Mucosa of descending colon (tissue), 3 donors: ENCODE data around the gene SLC23A2. TPM values are rescaled to one million over a fixed set of nuclear protein-coding genes. Genes with fewer than 3 reads are reported as not detected.
"Not testable (repeated sequence)": the region's sequence is repeated elsewhere in the genome, so short reads cannot be mapped to it uniquely, and the experiment has no call there.

Source experiments
- ATAC-seq: fragments of 200-7000 bp; cut with Tn5 transposase; one replicate; pipeline ENCODE4 v1.9.1; 2020; ENCODE audit warnings: mild to moderate bottlenecking, moderate library complexity
- DNase-seq, 3 donors: peaks; one replicate each; pipeline ENCODE4 v3.0.0-alpha.2; 2020
- H3K36me3 ChIP-seq: fragments of 200-600 bp; one replicate; pipeline ENCODE4 v1.8.0; 2021; ENCODE audit warnings: low read depth, mild to moderate bottlenecking
- H3K4me1 ChIP-seq: fragments of 200-600 bp; one replicate; pipeline ENCODE4 v1.8.0; 2021; ENCODE audit warnings: low read depth, mild to moderate bottlenecking
- H3K4me3 ChIP-seq: fragments of 200-600 bp; one replicate; pipeline ENCODE4 v1.8.0; 2021; ENCODE audit warnings: mild to moderate bottlenecking
- H3K9me3 ChIP-seq: fragments of 200-600 bp; one replicate; pipeline ENCODE4 v1.8.0; 2021; ENCODE audit warnings: mild to moderate bottlenecking
- CTCF ChIP-seq: fragments of 200-600 bp; IDR thresholded peaks from one replicate; pipeline ENCODE4 v1.8.0; 2022; ENCODE audit warnings: antibody characterized with exemption, mild to moderate bottlenecking
- intact Hi-C, 2 donors: fragments of 100-400 bp; cut with DNase I in 1 of 2; cut with micrococcal nuclease in 1 of 2; formaldehyde crosslinking; loops; one replicate each; pipeline versions ENCODE4 v1.11.0 to v1.11.1; 2022; cut with DNase I, micrococcal nuclease
- total RNA-seq, 3 donors: library from RNA; stranded (reverse); fragmentation: NEBNext Ultra II Directional in 2 of 3; extraction: Animal tissue kit (Norgen Biotek cat#: 25700) in 2 of 3; gene quantifications; one replicate each; pipeline versions ENCODE4 v1.2.1 to v1.2.4, GENCODE V29; 2021 to 2023
- donor health status: DM: no; HTN: no; CAD: no; lungs with moderate emphysema.
- donor health status: DM: no; HTN: no; CAD: no.
- donor health status: DM: no; HTN: yes; CAD: no.

Gene SLC23A2
- total RNA-seq, 3 donors from 2014 or later, result 9.1 to 15.4 (median 9.4) TPM

DNA sequence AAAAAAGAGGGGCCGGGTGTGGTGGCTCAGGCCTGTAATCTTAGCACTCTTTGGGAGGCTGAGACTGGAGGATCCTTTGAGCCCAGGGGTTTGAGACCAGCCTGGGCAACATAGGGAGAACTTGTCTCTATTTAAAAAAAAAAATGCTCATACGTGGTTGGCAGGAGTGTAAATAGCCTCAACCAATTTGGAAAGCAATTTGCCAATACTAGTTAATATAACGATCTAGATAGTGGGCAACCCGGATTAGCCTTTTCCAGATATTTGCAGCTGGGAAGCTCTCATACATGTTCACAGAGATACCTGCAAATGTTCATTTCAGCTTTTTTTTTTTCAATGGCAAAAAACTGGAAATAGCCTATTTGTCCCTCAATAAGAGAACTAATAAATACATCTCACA, 39.0 kb upstream of the SLC23A2 start:
- TF ChIP-seq CTCF, result no peak
- no peak overlapping the region for H3K4me3 ChIP-seq
- H3K36me3 ChIP-seq, result no peaks in the 10 kb centered on the region
- ATAC-seq (no peak), DNase-seq (no peak)
- no peaks in the 10 kb centered on the region for H3K9me3 ChIP-seq
- H3K4me1 ChIP-seq, result no peaks in the 10 kb centered on the region
- intact Hi-C loops, result no loop called here

DNA sequence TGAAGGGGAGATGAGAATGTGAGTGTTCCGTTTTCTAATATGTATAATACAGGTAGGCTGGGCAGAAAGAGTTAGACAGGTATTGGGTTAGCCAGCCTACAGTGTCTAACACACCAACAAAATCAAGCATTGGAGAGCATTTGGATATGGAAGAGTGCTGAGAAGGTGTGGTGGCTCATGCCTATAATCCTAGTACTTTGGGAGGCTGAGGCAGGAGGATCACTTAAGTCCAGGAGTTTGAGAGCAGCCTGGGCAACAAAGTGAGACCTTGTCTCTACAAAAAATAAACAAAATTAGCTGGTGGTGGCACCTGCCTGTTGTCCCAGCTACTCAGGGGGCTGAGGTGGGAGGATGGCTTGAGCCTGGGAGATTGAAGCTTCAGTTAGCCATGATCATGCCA, 38.6 kb upstream of the SLC23A2 start:
- no peaks in the 10 kb centered on the region for H3K4me1 ChIP-seq
- no peaks in the 10 kb centered on the region for H3K36me3 ChIP-seq
- intact Hi-C loops, result no loop called here
- no peak overlapping the region for H3K4me3 ChIP-seq
- no peaks in the 10 kb centered on the region for H3K9me3 ChIP-seq
- no peak for TF ChIP-seq CTCF
- no peak for DNase-seq
- no peak for ATAC-seq

GRCh38 chr20:5039255-5039657, 37.9 kb upstream of the SLC23A2 start:
- H3K9me3 ChIP-seq, result no peaks in the 10 kb centered on the region
- peak; percentile 37 for ATAC-seq
- no peak for TF ChIP-seq CTCF
- no peaks in the 10 kb centered on the region for H3K4me1 ChIP-seq
- H3K4me3 ChIP-seq, result no peak overlapping the region
- no peaks in the 10 kb centered on the region for H3K36me3 ChIP-seq
- intact Hi-C loops, result no loop called here
- DNase-seq, result peak; percentile 13 to 55 (median 31)

DNA sequence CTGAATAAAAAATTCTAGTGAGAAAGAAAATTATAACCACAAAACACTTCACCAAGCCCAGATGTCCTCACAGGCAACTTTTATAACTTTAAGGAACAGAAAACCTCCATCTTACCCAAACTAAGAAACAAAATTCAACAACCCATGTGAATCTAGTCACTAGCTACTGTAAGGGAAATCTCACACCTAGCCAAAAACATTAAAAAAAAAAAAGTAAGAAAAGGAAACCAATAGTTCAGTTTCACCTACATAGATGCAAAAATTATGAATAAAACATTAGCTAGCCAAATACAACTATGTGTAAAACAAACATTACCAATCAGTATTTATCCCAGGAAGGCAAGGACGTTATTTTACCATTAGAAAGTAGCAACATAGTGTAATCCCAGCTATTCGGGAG, 35.5 kb upstream of the SLC23A2 start:
- no peak for TF ChIP-seq CTCF
- DNase-seq (no peak), ATAC-seq (no peak)
- H3K36me3 ChIP-seq, result no peaks in the 10 kb centered on the region
- no peaks in the 10 kb centered on the region for H3K4me1 ChIP-seq
- no peaks in the 10 kb centered on the region for H3K9me3 ChIP-seq
- no peak overlapping the region for H3K4me3 ChIP-seq
- intact Hi-C loops, result no loop called here

DNA sequence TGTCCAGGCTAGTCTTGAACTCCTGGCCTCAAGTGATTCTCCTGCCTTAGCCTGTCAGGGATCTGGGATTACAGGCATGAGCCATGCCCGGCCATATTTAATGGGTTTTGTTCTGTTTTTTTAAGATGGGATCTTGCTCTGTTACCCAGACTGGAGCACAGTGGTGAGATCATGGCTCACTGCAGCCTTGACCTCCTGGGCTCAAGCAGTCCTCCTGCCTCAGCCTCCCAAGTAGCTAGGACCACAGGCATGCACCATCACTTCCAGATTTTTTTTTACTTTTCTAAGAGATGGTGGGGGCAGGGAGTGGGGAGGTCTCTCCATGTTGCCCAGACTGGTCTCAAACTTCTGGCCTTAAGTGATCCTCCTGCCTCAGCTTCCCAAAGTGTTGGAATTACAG, 34.2 kb upstream of the SLC23A2 start:
- ATAC-seq, result not testable (repeated sequence)

GRCh38 chr20:5033566-5033965, 32.3 kb upstream of the SLC23A2 start:
- Histone ChIP-seq H3K4me3 (no peak overlapping the region), H3K9me3 (no peaks in the 10 kb centered on the region), H3K4me1 (no peaks in the 10 kb centered on the region), H3K36me3 (no peaks in the 10 kb centered on the region)
- no peak for ATAC-seq
- intact Hi-C loops, result no loop called here
- TF ChIP-seq CTCF, result no peak
- no peak for DNase-seq

More for the DNA sequence above, 34.2 kb upstream of the SLC23A2 start:
- H3K36me3 ChIP-seq, H3K4me1 ChIP-seq, H3K9me3 ChIP-seq, intact Hi-C loops, H3K4me3 ChIP-seq, DNase-seq: not testable (repeated sequence)

DNA sequence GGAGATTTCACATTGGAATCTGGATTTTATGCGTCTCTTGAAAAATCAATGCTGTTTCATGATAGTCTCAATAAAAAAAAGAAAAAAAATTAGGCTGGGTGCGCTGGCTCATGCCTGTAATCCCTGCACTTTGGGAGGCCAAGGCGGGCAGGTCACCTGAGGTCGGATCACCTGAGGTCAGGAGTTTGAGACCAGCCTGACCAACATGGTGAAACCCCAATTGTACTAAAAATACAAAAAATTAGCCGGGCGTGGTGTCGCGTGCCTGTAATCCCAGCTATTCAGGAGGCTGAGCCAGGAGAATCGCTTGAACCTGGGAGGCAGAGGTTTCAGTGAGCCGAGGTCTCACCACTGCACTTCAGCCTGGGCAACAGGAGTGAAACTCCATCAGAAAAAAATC, 30.4 kb upstream of the SLC23A2 start:
- H3K9me3 ChIP-seq, intact Hi-C loops, H3K36me3 ChIP-seq, H3K4me1 ChIP-seq, H3K4me3 ChIP-seq, DNase-seq, ATAC-seq: not testable (repeated sequence)
